ENCODE measurements around the gene KAT6B.

The KAT6B gene

DNA sequence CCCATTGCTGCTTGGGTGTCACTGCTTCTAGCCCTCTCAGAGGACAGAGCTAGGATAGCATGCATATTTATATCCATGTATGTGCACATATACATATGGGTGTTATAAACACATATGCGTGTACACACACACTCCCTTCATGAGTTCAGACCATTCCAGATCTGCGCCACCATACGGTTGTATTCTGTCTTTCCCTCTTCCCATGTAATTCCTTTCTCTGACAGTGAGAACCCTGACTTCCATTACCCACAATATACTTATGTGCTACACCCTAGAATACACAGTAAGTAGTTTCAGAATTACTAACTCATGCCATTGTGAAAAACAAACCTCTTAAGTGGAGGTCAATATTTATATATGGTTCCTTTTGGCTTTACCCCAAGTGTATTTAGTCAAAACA, 168.5 kb downstream of the KAT6B start:
- no peak for DNase-seq

DNA sequence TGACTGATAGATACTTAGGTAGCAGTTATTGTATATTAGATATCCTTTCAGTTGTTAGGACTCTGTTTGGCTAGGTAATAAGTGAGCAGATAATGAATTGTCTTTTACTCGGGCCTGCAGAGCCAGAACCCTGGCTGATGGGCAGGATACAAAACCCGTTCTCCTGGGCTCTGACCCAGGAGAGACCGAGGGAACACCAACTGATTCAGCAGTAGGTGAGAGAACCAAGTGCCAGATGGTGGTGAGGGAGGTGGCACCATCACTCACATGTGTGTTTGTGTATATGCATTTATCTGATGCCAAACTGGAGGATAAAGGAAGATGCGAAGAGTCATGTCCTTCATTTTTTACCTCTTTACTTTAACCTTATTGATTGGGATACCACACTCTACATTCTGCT, 169.4 kb downstream of the KAT6B start:
- no peak for DNase-seq

DNA sequence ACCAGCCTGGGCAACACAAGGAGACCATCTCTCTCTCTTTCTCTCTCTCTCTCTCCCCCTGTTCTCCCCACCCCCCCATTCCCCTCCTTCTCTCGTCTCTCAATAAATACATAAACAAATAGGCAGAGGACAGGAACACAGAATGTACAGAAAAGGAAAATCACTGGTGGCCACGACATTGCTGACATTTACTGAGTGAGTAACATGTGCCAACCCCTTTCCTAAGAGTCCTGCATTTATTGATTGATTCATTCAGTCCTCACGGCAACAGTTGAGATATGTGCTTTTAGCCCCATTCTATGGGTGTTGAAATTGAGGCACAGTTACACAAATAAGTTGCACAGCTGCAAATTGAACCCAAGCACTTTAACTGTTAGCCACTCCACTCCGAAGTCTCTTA, 170.8 kb downstream of the KAT6B start:
- DNase-seq = no peak

GRCh38 chr10:75000748-75001321, 174.4 kb downstream of the KAT6B start:
- DNase-seq = no peak

DNA sequence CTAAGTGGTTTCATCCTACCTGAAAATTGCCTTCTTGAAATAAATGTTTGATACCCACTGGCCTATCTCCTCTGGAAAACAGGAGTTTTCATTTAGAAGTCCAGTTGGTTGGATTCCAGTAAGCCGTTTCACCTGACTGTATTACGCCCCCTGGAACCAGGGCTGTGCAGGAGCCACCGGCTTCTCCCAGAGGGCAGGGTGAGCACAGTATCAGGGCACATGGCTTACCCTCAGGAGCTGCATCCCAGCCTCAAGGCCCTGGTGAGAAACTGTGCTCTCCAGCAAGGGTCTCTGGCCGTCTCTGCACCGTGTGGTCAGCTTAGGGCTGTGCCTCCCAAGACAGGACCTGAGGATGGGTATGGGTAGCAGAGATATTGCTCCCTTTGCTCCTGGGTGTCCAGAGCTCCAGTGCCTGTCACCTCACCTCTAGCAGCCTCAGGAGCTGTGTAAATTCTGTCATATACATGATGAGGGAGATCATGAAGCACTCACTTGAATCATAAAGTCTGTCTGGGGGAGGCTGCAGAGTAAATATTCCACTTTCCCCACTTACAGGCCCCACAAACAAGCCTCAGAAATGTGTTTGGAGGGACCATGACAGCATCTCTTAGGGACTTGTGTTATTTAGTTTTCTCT, 175.4 kb downstream of the KAT6B start:
- no peak for DNase-seq

- no peak for DNase-seq
Measured at GRCh38 chr10:75002351-75002725, 175.9 kb downstream of the KAT6B start.

DNA sequence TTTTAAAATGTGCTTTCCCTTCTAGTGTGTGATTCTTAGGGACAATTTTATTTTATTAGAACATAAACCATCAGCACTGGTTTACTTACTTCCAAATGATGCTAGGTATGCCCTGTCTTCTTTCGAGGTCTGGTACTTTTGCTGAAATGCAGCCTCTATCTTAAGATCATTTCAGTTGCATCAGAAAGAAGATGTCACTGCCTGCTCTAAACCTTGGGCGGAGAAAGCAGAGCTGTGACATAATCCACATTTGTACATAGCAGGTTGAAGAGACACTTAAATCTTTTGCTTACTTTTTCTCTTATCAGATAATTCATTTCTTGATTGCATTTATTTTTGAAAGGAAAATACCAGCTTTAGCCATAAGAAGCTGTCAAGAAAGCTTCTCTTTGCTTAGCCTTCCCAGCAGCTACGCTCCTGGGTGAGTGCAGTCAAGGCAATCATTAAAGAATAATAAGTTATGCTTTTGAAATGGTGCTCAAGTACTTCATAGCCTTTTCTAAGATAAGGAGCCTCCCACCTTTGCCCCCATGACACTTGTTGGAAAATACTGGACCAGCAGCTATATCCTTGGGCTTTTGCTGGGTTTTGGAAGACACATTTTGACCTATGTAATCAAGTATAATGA, 176.7 kb downstream of the KAT6B start:
- DNase-seq = no peak

DNA sequence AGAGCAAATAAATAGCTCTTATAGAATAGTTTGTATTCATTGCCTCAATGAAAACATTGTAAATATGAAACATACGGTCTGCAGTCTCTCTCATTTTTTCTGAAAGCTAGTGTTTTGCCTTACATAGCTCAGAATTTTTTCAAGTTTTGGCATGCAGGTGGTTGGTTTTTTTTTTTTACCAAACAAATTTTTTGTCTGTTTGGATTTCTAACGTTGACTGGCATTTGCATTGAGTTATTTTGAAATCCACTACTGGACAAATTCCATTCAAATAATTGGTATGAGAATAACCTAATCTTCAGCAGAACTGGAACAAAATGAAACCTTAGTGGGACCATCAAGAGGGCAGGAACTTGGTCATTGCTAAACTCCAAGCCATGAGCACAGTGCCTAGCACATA, 177.5 kb downstream of the KAT6B start:
- DNase-seq = no peak

GRCh38 chr10:75007646-75008045, 181.2 kb downstream of the KAT6B start:
- no peak for DNase-seq

- no peak for DNase-seq
Measured at GRCh38 chr10:75008952-75009351, 182.6 kb downstream of the KAT6B start.

- DNase-seq = no peak
Measured at GRCh38 chr10:75009426-75009825, 183.0 kb downstream of the KAT6B start.

GRCh38 chr10:75010373-75010772, 184.0 kb downstream of the KAT6B start:
- DNase-seq = no peak

DNA sequence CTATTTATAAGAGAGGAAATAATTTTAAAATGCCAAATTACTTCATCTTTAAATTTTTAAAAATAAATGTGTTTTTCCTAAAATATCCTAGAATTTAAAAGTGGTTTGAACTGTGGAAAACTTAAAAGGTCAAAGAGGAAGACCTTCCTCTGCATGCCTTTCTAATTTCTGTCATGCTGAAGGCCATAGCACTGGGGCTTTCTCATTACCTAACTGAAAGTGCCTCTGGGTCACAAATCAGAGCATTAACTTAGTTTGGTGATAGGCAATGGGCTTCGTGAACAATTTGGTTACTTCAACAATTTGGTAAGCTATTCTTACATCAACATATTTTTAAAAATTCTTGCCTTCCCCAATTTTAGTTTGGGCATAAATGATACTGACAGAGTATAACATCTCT, 184.8 kb downstream of the KAT6B start:
- DNase-seq = no peak

DNA sequence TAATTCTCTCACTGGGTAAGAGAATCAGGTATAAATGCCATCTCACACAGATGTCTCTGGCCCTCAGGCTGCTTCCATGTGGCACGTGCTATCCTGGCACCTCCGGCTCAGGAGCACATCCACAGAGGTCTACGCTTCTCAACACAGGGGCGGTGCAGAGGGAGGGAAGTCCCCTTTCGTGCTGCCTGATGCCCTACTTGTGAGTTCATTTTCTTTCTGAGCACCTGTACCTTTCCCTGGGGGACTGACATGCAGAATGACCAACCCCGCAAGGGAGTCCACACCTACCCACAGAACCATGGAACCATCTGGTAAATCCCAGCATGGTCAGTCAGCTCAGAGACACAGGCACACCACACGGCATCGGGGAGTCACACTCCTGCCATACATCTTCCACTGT, 186.1 kb downstream of the KAT6B start:
- no peak for DNase-seq

- no peak for DNase-seq
Measured at GRCh38 chr10:75013007-75013406, 186.6 kb downstream of the KAT6B start.

GRCh38 chr10:75013522-75013921, 187.1 kb downstream of the KAT6B start:
- DNase-seq = no peak

GRCh38 chr10:75014516-75015230, 188.3 kb downstream of the KAT6B start:
- no peak for DNase-seq

GRCh38 chr10:75015442-75015841, 189.0 kb downstream of the KAT6B start:
- no peak for DNase-seq

DNA sequence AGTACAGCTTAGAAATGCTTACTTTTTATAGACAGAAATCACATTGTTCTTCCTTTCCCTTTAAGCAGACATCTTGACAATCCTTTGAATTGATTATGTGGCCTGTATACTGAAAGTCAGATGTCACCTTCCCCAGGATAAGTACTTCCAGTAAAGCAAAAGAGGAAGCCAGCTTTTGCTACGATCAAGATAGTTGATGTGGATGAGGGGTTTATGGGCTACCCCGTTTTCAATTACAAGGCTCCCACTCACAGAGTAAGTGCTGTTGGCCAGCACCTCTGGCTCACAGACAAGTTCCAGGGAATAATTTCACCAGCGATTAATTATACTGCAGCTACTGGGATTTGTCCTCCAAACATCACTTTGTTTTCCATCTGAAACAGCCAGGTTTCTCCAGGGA, 189.9 kb downstream of the KAT6B start:
- DNase-seq = no peak

GRCh38 chr10:75018251-75018650, 191.9 kb downstream of the KAT6B start:
- no peak for DNase-seq

DNA sequence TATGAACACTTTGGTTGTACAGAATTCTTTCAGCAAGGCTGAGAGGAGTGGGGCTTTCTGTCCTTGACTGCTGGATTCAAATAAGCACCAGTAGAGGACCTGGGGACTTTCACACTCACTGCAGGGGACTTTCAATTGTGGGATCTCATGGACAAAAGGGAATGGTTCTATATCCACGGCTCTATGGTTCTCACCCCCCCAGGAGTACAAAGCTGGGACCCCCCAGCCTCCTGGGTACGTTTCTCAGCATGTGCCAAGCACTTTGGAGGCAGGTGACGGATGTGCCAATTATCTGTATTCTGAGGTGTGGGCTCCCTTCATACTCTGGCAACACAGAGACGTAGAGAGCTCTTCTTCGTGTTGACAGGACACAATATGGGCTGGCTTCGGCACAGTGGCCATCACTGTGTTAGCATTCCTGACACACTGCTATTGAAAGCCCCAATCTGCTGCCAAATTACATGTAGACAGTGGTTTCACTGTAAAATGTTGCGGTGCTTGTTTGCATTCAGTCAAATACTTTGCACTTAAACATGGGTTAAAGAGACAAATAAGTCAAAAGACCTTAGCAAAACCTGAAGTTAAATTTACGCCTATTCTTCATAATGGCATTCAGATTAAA, 192.4 kb downstream of the KAT6B start:
- no peak for DNase-seq

- DNase-seq = no peak
Measured at GRCh38 chr10:75019370-75019769, 193.0 kb downstream of the KAT6B start.

GRCh38 chr10:75020168-75020567, 193.8 kb downstream of the KAT6B start:
- DNase-seq = no peak
